ENCODE data around the gene QSOX1.

The QSOX1 gene

DNA sequence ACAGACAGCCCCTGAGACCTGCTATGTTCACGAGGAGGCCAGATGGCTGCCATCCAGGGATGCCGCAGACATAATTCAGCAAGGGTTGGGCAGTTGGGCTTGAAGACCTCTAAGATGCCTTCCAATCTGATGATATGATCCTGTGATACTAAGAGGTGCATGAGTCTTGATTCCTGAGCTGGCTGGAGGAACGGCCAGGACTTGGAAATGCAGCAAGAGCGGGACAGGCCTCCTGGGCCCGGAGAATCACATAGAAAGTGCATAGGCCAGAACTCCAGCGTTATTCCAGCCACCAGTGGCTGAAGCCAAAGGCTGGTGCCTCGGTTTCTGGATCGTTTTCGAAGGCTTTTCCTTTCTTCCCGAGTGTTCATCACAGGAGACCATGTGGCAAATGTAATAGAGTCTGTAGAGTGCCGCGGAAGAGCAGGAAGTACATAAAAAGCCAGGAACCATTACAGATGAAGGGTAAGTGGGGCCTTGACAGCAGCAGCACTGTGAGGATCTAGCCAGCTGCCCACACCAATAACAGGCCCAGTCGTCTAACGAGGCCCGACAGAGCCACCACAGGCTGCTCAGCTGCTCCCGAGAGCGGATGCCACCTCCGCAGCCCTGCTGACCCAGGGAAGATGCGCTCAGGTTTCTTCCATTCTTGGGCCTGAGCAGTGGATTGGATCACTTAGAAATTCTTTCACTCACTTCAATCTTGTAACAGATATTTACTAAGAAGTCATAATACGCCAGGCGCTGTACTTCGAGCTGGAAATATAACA, 61.4 kb downstream of the QSOX1 start:
- H3K4me2 ChIP-seq (ENCODE audit: low read length), result no peak overlapping the region
- TF ChIP-seq EZH2phosphoT487 (IDR thresholded peaks at IDR 0.05; ENCODE audit: borderline replicate concordance, low read length), result no peak
- no peak for TF ChIP-seq CTCF (IDR thresholded peaks at IDR 0.05; ENCODE audit: low read depth, low read length, poor library complexity, severe bottlenecking)
- no peaks in the 10 kb centered on the region for H3K9me3 ChIP-seq (ENCODE audit: control insufficient read depth, insufficient read depth, low read length)
- H3K4me3 ChIP-seq (ENCODE audit: low read length), result no peak overlapping the region
- no peaks in the 10 kb centered on the region for H3K27me3 ChIP-seq (ENCODE audit: control insufficient read depth, low read length)
- H4K20me1 ChIP-seq (ENCODE audit: control insufficient read depth, insufficient read depth, low read depth, low read length), result no peaks in the 10 kb centered on the region
- no peaks in the 10 kb centered on the region for H3K36me3 ChIP-seq (ENCODE audit: control insufficient read depth, low read length)
- no peak overlapping the region for H3K27ac ChIP-seq (ENCODE audit: low read depth, low read length)
- H3K4me1 ChIP-seq (ENCODE audit: control insufficient read depth, low read length), result no peaks in the 10 kb centered on the region
- no peaks in the 10 kb centered on the region for H3F3A ChIP-seq (ENCODE audit: control insufficient read depth, insufficient read depth)
- H3K79me2 ChIP-seq (ENCODE audit: control insufficient read depth, low read length), result no peaks in the 10 kb centered on the region
- no peaks in the 10 kb centered on the region for H3K9me2 ChIP-seq (replicated peaks; ENCODE audit: control insufficient read depth, low read length)

DNA sequence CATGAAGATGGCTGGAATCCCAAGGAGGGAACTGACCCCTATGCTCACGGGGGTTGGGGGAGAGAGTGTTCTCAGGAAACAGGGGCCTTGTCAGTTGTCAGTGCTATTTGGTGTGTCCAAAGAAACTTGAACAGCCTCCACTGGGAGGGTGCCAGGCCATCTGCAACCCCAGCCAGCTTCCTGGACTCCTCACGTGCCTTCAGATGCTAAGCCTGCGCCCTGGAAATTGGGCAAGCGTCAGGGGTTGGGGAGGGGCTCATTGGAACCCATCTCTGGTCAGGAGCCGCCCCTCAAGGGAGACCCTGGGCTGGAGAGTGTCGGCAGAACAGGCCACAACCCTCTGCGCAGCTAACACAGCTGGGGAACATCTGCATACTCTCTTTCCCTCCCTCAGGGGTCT, 62.3 kb downstream of the QSOX1 start:
- H3K36me3 ChIP-seq (ENCODE audit: control insufficient read depth, low read length), result no peaks in the 10 kb centered on the region
- H3K27ac ChIP-seq (ENCODE audit: low read depth, low read length), result no peak overlapping the region
- H3K9me2 ChIP-seq (replicated peaks; ENCODE audit: control insufficient read depth, low read length), result no peaks in the 10 kb centered on the region
- H3F3A ChIP-seq (ENCODE audit: control insufficient read depth, insufficient read depth), result no peaks in the 10 kb centered on the region
- no peaks in the 10 kb centered on the region for H3K4me1 ChIP-seq (ENCODE audit: control insufficient read depth, low read length)
- no peak overlapping the region for H3K4me2 ChIP-seq (ENCODE audit: low read length)
- no peaks in the 10 kb centered on the region for H3K79me2 ChIP-seq (ENCODE audit: control insufficient read depth, low read length)
- no peaks in the 10 kb centered on the region for H3K9me3 ChIP-seq (ENCODE audit: control insufficient read depth, insufficient read depth, low read length)
- no peaks in the 10 kb centered on the region for H4K20me1 ChIP-seq (ENCODE audit: control insufficient read depth, insufficient read depth, low read depth, low read length)
- H3K4me3 ChIP-seq (ENCODE audit: low read length), result no peak overlapping the region
- TF ChIP-seq CTCF (IDR thresholded peaks at IDR 0.05; ENCODE audit: low read depth, low read length, poor library complexity, severe bottlenecking), result no peak
- no peak for TF ChIP-seq EZH2phosphoT487 (IDR thresholded peaks at IDR 0.05; ENCODE audit: borderline replicate concordance, low read length)
- H3K27me3 ChIP-seq (ENCODE audit: control insufficient read depth, low read length), result no peaks in the 10 kb centered on the region

- no peaks in the 10 kb centered on the region for H3K27me3 ChIP-seq (ENCODE audit: control insufficient read depth, low read length)
- no peaks in the 10 kb centered on the region for H3K4me1 ChIP-seq (ENCODE audit: control insufficient read depth, low read length)
- H3K36me3 ChIP-seq (ENCODE audit: control insufficient read depth, low read length), result no peaks in the 10 kb centered on the region
- no peak overlapping the region for H3K4me2 ChIP-seq (ENCODE audit: low read length)
- no peak for TF ChIP-seq EZH2phosphoT487 (IDR thresholded peaks at IDR 0.05; ENCODE audit: borderline replicate concordance, low read length)
- no peak for TF ChIP-seq CTCF (IDR thresholded peaks at IDR 0.05; ENCODE audit: low read depth, low read length, poor library complexity, severe bottlenecking)
- H3K79me2 ChIP-seq (ENCODE audit: control insufficient read depth, low read length), result no peaks in the 10 kb centered on the region
- no peaks in the 10 kb centered on the region for H4K20me1 ChIP-seq (ENCODE audit: control insufficient read depth, insufficient read depth, low read depth, low read length)
- no peak overlapping the region for H3K4me3 ChIP-seq (ENCODE audit: low read length)
- no peak overlapping the region for H3K27ac ChIP-seq (ENCODE audit: low read depth, low read length)
- H3K9me2 ChIP-seq (replicated peaks; ENCODE audit: control insufficient read depth, low read length), result no peaks in the 10 kb centered on the region
- no peaks in the 10 kb centered on the region for H3K9me3 ChIP-seq (ENCODE audit: control insufficient read depth, insufficient read depth, low read length)
- H3F3A ChIP-seq (ENCODE audit: control insufficient read depth, insufficient read depth), result no peaks in the 10 kb centered on the region
Observed at GRCh38 chr1:180218806-180219765, 64.4 kb downstream of the QSOX1 start.
